ENCODE results near the gene TMBIM6.

DNA sequence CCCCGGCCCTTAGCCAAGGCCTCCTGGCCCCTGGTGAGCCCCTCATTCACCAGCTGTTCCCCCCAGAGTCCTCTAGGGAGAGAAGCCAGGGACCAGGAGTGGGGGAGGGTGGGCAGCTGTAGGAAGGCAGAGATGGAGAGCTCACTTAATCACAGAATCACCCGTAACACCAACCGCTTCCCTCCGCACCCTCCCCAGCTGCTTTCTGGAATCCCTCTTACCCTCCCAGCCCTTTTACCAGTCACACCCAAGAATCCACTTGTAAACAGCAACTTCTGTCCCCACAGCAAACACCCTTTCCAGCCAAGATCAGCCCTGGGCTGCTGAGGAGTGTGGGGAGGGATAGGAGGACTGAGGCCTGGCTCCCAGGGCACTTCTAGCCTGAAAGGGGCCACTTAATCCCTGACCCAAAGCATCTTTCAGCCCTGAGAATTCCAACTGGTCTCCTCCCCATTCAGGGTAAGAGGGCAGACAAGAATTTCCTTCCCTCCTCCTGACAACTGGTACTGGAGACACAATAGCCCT, 68.1 kb downstream of the TMBIM6 start:
- TF ChIP-seq CTCF (IDR thresholded peaks at IDR 0.05; ENCODE audit: low read depth, low read length, poor library complexity, severe bottlenecking): no peak
- no peak for TF ChIP-seq EZH2phosphoT487 (IDR thresholded peaks at IDR 0.05; ENCODE audit: borderline replicate concordance, low read length)
